RKO (cell line): ENCODE data around the gene ZNF787.

Experiments used
- DNase-seq: peaks from one replicate; pipeline ENCODE4 v3.0.0-alpha.2; 2016; ENCODE audit warnings: low spot score

ZNF787 gene

GRCh38 chr19:56142897-56143434 is 21.9 kb upstream of the ZNF787 start:
- DNase-seq = no peak

- no peak for DNase-seq
These were observed 21.1 kb upstream of the ZNF787 start for GRCh38 chr19:56142087-56142787.

GRCh38 chr19:56141417-56141993 is 20.4 kb upstream of the ZNF787 start:
- no peak for DNase-seq

GRCh38 chr19:56140583-56141416 is 19.7 kb upstream of the ZNF787 start, which contains the start of gene ZNF444:
Gene ZNF444, plus strand, starts transcription at chr19:56141287. Its CDS starts 5,625 bp downstream, at chr19:56146912.
- peak; percentile 97 for DNase-seq

- DNase-seq = no peak
These were observed 18.9 kb upstream of the ZNF787 start for GRCh38 chr19:56139847-56140582.

GRCh38 chr19:56138069-56138468 is 17.0 kb upstream of the ZNF787 start:
- no peak for DNase-seq

GRCh38 chr19:56137405-56137804 is 16.3 kb upstream of the ZNF787 start:
- DNase-seq = no peak

GRCh38 chr19:56136362-56136761 is 15.3 kb upstream of the ZNF787 start:
- DNase-seq = no peak

GRCh38 chr19:56134654-56134921 is 13.5 kb upstream of the ZNF787 start:
- DNase-seq = no peak

- DNase-seq = no peak
These were observed 13.0 kb upstream of the ZNF787 start for GRCh38 chr19:56133858-56134653.

- DNase-seq = no peak
These were observed 11.3 kb upstream of the ZNF787 start for GRCh38 chr19:56132316-56132822.

GRCh38 chr19:56131651-56132050 is 10.6 kb upstream of the ZNF787 start:
- no peak for DNase-seq

GRCh38 chr19:56130006-56130405 is 8.9 kb upstream of the ZNF787 start:
- no peak for DNase-seq

- DNase-seq = no peak
These were observed 6.1 kb upstream of the ZNF787 start for GRCh38 chr19:56126983-56127780.

- DNase-seq = no peak
These were observed 4.9 kb upstream of the ZNF787 start for GRCh38 chr19:56125806-56126590.

- DNase-seq = no peak
These were observed 3.5 kb upstream of the ZNF787 start for GRCh38 chr19:56124578-56124977.

- no peak for DNase-seq
These were observed 2.3 kb upstream of the ZNF787 start for GRCh38 chr19:56123266-56123891.

- DNase-seq = peak; percentile 82
These were observed 520 bp downstream of the ZNF787 start for GRCh38 chr19:56120371-56121179.
